Endothelial cell of umbilical vein (primary cell): ENCODE data around the gene OXNAD1. TPM values are rescaled to one million over a fixed set of nuclear protein-coding genes. Genes with fewer than 3 reads are reported as not detected.

Experiments
- BruUV-seq: library from RNA; stranded (reverse); fragments of 400-500 nt; replicated peaks from 2 replicates; lab custom pipeline; 2021; lab: Mats Ljungman, UMichigan
- CTCF ChIA-PET: fragments of 300-600, 350-600 bp; sonication (Branson Sonifier 250); formaldehyde crosslinking; loops from one replicate; lab custom pipeline; 2021; ENCODE audit warnings: antibody characterized with exemption, inconsistent platforms; lab: Charles Lee
- POLR2A ChIA-PET: fragments of 300-600, 350-600 bp; sonication (Branson Sonifier 250); formaldehyde crosslinking; loops from one replicate; lab custom pipeline; 2021; ENCODE audit warnings: antibody characterized with exemption, inconsistent platforms; lab: Charles Lee
- DNase-seq: peaks from one replicate; pipeline ENCODE4 v3.0.0-alpha.2; 2011; ENCODE audit warnings: low read depth, low spot score
- FAIRE-seq: peaks from 2 replicates; lab custom pipeline; 2011; peaks lifted over from hg19 to GRCh38; lab: Jason Lieb, UNC
- H2AFZ ChIP-seq: 2 replicates; pipeline ENCODE4 v1.6.0; 2012; ENCODE audit warnings: low read depth, low read length, control low read depth, inconsistent platforms
- H3K27ac ChIP-seq: 2 replicates; pipeline ENCODE4 v1.5.1; 2011; ENCODE audit warnings: low read depth, mild to moderate bottlenecking, control low read depth, low read length, moderate library complexity; ENCODE audit not compliant: insufficient read depth
- H3K27me3 ChIP-seq, 2 experiments: 2 replicates each; pipeline versions ENCODE4 v1.6.0 to v1.6.1; 2011; ENCODE audit warnings: low read length in 2 of 2, mixed read lengths in 1 of 2; ENCODE audit not compliant: control insufficient read depth in 2 of 2, insufficient read depth in 2 of 2
- H3K36me3 ChIP-seq, 2 experiments: 2 replicates in 1 of 2; 3 replicates in 1 of 2; pipeline ENCODE4 v1.5.1; 2011; ENCODE audit warnings: low read length in 2 of 2, mild to moderate bottlenecking in 1 of 2, moderate library complexity in 1 of 2; ENCODE audit not compliant: control insufficient read depth in 2 of 2, insufficient read depth in 2 of 2; ENCODE audit errors: extremely low read depth in 1 of 2
- H3K4me1 ChIP-seq: 3 replicates; pipeline ENCODE4 v1.5.1; 2011; ENCODE audit warnings: mild to moderate bottlenecking, low read length; ENCODE audit not compliant: control insufficient read depth, insufficient read depth; ENCODE audit errors: extremely low read depth
- H3K4me2 ChIP-seq: 2 replicates; pipeline ENCODE4 v1.6.1; 2011; ENCODE audit warnings: low read length, control low read depth, mixed read lengths; ENCODE audit not compliant: insufficient read depth
- H3K4me3 ChIP-seq, 3 experiments: fragments of 200-600 bp in 1 of 3; sonication (generic), shearing (Covaris generic) in 1 of 3; replicated peaks in 1 of 3; 2 replicates each; pipeline ENCODE4 v1.5.1; 2011 to 2016; ENCODE audit warnings: control low read depth in 3 of 3, low read length in 3 of 3, mild to moderate bottlenecking in 2 of 3, inconsistent platforms in 1 of 3, low read depth in 1 of 3, moderate library complexity in 1 of 3; ENCODE audit not compliant: insufficient read depth in 1 of 3
- H3K79me2 ChIP-seq: 2 replicates; pipeline ENCODE4 v1.6.0; 2012; ENCODE audit warnings: low read length, inconsistent platforms; ENCODE audit not compliant: control insufficient read depth, insufficient read depth
- H3K9ac ChIP-seq: replicated peaks from 2 replicates; pipeline ENCODE3; 2011; ENCODE audit warnings: low read length, control low read depth; ENCODE audit not compliant: insufficient read depth; ENCODE audit errors: extremely low read depth
- H3K9me1 ChIP-seq: replicated peaks from 3 replicates; pipeline ENCODE4 v1.6.0; 2011; ENCODE audit warnings: mild to moderate bottlenecking, low read length; ENCODE audit not compliant: control insufficient read depth, insufficient read depth; ENCODE audit errors: extremely low read depth
- H3K9me3 ChIP-seq: replicated peaks from 2 replicates; pipeline ENCODE4 v1.5.1; 2012; ENCODE audit warnings: low read length, inconsistent platforms; ENCODE audit not compliant: control insufficient read depth, insufficient read depth
- H4K20me1 ChIP-seq: replicated peaks from 2 replicates; pipeline ENCODE3; 2011; ENCODE audit warnings: mild to moderate bottlenecking, low read length; ENCODE audit not compliant: control insufficient read depth, insufficient read depth; ENCODE audit errors: extremely low read depth
- EZH2 ChIP-seq: IDR thresholded peaks from 2 replicates; pipeline ENCODE4 v1.6.1; 2012; ENCODE audit warnings: borderline replicate concordance, low read depth, mild to moderate bottlenecking, moderate library complexity, low read length, inconsistent platforms; ENCODE audit not compliant: severe bottlenecking
- FOS ChIP-seq: IDR thresholded peaks from 2 replicates; pipeline ENCODE4 v1.6.1; 2011; ENCODE audit warnings: mild to moderate bottlenecking, low read length, moderate library complexity, borderline replicate concordance; ENCODE audit not compliant: insufficient read depth
- GATA2 ChIP-seq: IDR thresholded peaks from 2 replicates; pipeline ENCODE4 v1.7.0; 2011; ENCODE audit warnings: low read depth, mild to moderate bottlenecking, moderate library complexity, mixed read lengths, low read length; ENCODE audit not compliant: insufficient read length, insufficient read depth
- JUN ChIP-seq: IDR thresholded peaks from 2 replicates; pipeline ENCODE4 v1.6.1; 2011; ENCODE audit warnings: borderline replicate concordance, low read depth; ENCODE audit not compliant: insufficient read length, insufficient read depth
- POLR2A ChIP-seq: IDR thresholded peaks from 2 replicates; pipeline ENCODE4 v1.6.1; 2012; ENCODE audit warnings: low read depth, mild to moderate bottlenecking, control low read depth, low read length
- POLR2AphosphoS5 ChIP-seq: IDR thresholded peaks from 2 replicates; pipeline ENCODE4 v1.6.1; 2012; ENCODE audit warnings: low read depth, mild to moderate bottlenecking, control low read depth, low read length, moderate library complexity; ENCODE audit not compliant: insufficient read depth
- dilution Hi-C: fragments of 300-500 bp; cut with MboI; formaldehyde crosslinking; loops from one replicate; pipeline ENCODE4 v1.15.0; 2019; ENCODE audit warnings: low sequenced_read_pairs; ENCODE audit not compliant: extremely low pct_ligation_motif_present
- intact Hi-C: fragments of 100-400 bp; cut with micrococcal nuclease; formaldehyde crosslinking; loops from one replicate; pipeline ENCODE4 v1.10.0; 2022
- polyA plus RNA-seq, 4 experiments: library from polyadenylated mRNA; depleted of rRNA in 3 of 4; stranded (reverse) in 3 of 4; unstranded in 1 of 4; fragments of >200 nt; gene quantifications; 2 replicates each; pipeline versions ENCODE4 v1.2.1 to v1.2.3, GENCODE V29; 2011 to 2012; ENCODE audit warnings: missing spikeins in 1 of 4
- total RNA-seq: library from RNA; stranded (reverse); gene quantifications from 2 replicates; pipeline ENCODE4 v1.2.3, GENCODE V29; 2021
- TF ChIP-seq, protein P1 (sequence below), 2 donors: IDR thresholded peaks; 1 replicate in 1 of 2; 2 replicates in 1 of 2; pipeline ENCODE4 v1.5.1; 2011; ENCODE audit warnings: low read length in 2 of 2, mild to moderate bottlenecking in 2 of 2, moderate library complexity in 2 of 2, control low read depth in 1 of 2, inconsistent platforms in 1 of 2, low read depth in 1 of 2; ENCODE audit not compliant: insufficient read depth in 1 of 2; ENCODE audit errors: extremely low read depth in 1 of 2

OXNAD1 gene
- total and polyA plus RNA-seq, 2 donors (not counting 3 experiments of a cell fraction or from before 2014, with no cell fraction given) = 5.5 to 9.7 TPM

DNA sequence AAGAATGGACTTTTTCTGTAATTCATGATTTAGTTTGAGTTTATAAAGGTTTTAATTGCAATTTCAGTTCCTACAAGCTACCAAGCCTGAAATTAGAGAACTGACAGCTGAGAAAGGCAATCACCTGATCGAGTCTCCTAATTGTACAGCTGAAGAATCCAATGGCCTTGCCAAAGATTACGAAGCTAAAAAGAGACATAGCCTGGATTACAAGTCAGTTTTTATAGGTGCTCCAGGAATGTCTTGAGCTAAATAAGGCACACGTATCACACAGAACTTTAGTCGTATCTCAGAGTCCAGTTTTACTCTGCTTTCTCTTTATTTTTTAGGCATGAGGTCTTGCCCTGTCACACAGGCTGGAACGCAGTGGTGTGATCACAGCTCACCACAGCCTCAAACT lies 6.8 kb upstream of the OXNAD1 start:
- Histone ChIP-seq H3K27ac (no peak overlapping the region), H3K4me3 (no peak overlapping the region), H3K4me1 (peaks cover under 1% of the 10 kb centered on the region), H4K20me1 (no peaks in the 10 kb centered on the region), H3K9me3 (no peaks in the 10 kb centered on the region), H2AFZ (no peak overlapping the region), H3K9me1 (no peaks in the 10 kb centered on the region), H3K27me3 (no peaks in the 10 kb centered on the region), H3K79me2 (peaks cover 18% of the 10 kb centered on the region), H3K4me2 (no peak overlapping the region), H3K9ac (no peak overlapping the region), H3K36me3 (peaks cover 0 to 4% of the 10 kb centered on the region in 2 experiments)
- dilution Hi-C loops = no loop called here
- DNase-seq (no peak), FAIRE-seq (peak; percentile 24)
- intact Hi-C loops = no loop called here
- ChIA-PET POLR2A (no interaction called here), CTCF (interaction anchor here (1.3 kb wide), 1 partner anchor 269 kb away, joined by 4 read pairs; no protein-coding TSS in a partner anchor)
- no TSS peak for BruUV-seq
- no peak for TF ChIP-seq POLR2AphosphoS5
- TF ChIP-seq, protein P1, sequence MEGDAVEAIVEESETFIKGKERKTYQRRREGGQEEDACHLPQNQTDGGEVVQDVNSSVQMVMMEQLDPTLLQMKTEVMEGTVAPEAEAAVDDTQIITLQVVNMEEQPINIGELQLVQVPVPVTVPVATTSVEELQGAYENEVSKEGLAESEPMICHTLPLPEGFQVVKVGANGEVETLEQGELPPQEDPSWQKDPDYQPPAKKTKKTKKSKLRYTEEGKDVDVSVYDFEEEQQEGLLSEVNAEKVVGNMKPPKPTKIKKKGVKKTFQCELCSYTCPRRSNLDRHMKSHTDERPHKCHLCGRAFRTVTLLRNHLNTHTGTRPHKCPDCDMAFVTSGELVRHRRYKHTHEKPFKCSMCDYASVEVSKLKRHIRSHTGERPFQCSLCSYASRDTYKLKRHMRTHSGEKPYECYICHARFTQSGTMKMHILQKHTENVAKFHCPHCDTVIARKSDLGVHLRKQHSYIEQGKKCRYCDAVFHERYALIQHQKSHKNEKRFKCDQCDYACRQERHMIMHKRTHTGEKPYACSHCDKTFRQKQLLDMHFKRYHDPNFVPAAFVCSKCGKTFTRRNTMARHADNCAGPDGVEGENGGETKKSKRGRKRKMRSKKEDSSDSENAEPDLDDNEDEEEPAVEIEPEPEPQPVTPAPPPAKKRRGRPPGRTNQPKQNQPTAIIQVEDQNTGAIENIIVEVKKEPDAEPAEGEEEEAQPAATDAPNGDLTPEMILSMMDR (IDR thresholded peaks at IDR 0.05; ENCODE audit: extremely low read depth in 1 of 2, insufficient read depth in 1 of 2, low read depth in 1 of 2, low read length in 2 of 2) = no peak
- no peak for TF ChIP-seq POLR2A
- TF ChIP-seq JUN = no peak

DNA sequence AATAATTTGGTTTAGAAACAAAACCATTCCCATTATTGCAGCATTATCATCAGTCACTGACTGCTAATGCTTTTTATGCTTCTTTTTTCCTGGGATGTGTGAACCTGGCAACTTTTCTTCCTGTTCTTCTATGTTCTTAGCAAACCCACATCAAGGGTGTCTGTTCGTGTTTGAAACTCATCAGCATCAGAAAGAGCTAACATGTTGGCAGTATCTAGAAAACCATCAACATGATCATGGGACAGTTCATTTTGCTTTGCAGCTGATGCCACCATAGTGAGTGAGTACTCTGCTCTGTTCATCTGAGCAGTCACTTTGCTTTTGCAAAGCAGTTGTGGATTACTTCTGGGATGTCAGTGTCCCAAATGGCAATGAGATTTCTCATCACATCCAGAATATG lies 6.1 kb upstream of the OXNAD1 start:
- Histone ChIP-seq H3K9me1 (no peaks in the 10 kb centered on the region), H3K9me3 (no peaks in the 10 kb centered on the region), H3K9ac (no peak overlapping the region), H4K20me1 (no peaks in the 10 kb centered on the region), H3K27me3 (no peaks in the 10 kb centered on the region), H3K79me2 (peaks cover 24% of the 10 kb centered on the region), H3K4me3 (no peak overlapping the region), H3K27ac (no peak overlapping the region), H3K4me1 (peaks cover 7% of the 10 kb centered on the region), H3K36me3 (peaks cover 0 to 4% of the 10 kb centered on the region in 2 experiments), H3K4me2 (no peak overlapping the region), H2AFZ (no peak overlapping the region)
- no peak for DNase-seq
- intact Hi-C loops (no loop called here), dilution Hi-C loops (no loop called here)
- no peak for FAIRE-seq
- no TSS peak for BruUV-seq
- TF ChIP-seq POLR2AphosphoS5 (no peak), FOS (no peak), EZH2 (no peak), JUN (no peak), GATA2 (no peak)
- CTCF ChIA-PET = interaction anchor here (0.5 to 1.3 kb wide), 3 partner anchors 46 to 292 kb away, joined by 3 to 4 read pairs (median 3); no protein-coding TSS in a partner anchor
- POLR2A ChIA-PET = no interaction called here
